HTERT RPE-1 (cell line): ENCODE data around the gene MAP3K6.

Experiments used
- in situ Hi-C: fragments of 300-500 bp; cut with MboI; formaldehyde crosslinking; loops from 4 replicates; pipeline ENCODE4 v1.14.3; 2020; ENCODE audit warnings: low sequenced_read_pairs

Gene MAP3K6

DNA sequence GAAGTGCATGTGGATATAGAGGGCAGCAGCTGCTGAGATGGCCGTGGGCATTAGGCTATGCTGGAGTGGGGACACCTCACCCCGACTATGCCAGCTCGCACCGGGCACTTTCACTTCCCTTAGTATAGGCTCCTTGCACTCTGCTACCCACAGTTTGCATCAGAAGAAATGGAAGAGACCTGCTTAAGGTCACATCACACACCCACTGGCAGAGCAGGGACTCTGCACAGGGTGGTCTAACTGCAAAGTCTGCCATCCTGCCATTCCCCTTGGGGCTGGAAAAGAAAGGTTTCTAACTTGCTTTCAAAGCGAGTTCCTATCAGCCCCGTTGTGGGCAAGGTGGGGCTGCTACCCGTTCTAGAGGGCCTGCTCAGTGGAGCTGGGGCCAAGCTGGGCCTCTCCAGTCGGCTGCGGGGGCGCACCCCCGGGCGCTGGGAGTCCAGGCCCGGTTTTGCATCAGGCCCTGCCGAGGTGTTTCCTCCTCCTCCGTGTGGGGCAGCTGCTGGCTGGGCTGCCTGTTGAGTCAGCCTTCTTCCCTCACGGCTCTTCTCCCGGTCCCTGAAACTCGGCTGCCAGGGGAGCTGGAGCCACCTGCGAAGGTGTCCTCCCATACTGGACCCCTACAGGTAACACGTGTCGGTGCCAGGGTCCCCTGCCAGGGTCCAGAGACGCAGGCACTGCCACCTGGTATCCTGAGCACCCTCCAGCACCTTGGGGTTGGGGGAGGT lies 25.1 kb downstream of the MAP3K6 start, which contains the start of gene SYTL1:
TSS of gene SYTL1 (plus strand) at position 498 of the 728 bp plus-strand sequence. CDS start 3,313 bp downstream, outside the sequence.
- in situ Hi-C loops = no loop called here

DNA sequence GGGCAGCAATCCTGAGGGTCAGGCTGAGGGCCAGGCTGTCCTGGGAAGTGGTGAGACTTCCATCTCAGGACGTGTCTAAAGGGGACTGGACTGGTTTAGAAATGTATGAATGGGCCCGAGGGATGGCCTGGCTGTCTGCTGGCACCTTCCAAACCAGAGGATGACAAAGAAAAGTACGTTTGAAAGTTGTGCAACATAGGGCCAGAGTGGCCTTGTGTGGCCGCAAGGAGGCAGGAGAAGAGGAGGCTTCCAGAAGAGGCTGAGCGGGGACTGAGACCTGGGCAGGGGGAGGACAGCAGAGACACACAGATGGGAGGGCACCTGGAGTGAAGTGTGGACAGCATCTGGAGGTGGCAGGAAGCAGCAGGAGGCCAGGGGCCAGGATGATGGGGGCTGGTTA lies 27.5 kb downstream of the MAP3K6 start:
- in situ Hi-C loops = no loop called here

GRCh38 chr1:27338751-27339150 lies 28.0 kb downstream of the MAP3K6 start:
- in situ Hi-C loops = no loop called here

DNA sequence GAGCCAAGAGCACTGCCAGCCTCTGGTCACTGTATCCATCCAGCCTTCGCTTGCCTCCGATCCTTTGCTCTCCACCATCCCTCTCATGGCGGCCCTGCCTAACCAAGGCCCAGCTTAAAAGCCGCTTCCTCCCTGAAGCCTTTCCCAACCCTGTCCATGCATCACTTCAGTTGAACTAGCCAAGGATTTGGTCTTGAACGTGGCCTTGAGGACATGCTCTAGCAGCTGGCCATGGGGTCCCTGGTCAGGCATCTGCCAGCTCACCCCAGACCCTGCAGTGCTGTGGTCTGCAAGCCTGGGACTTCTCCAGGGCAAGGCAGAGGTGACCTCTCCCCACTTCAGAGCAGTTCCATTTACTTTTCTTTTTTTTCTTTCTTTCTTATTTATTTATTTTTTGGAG lies 30.0 kb downstream of the MAP3K6 start:
- in situ Hi-C loops = no loop called here

- in situ Hi-C loops = no loop called here
Observed at GRCh38 chr1:27335506-27336422, 31.0 kb downstream of the MAP3K6 start.

GRCh38 chr1:27333717-27334279 lies 33.0 kb downstream of the MAP3K6 start:
- in situ Hi-C loops = no loop called here

DNA sequence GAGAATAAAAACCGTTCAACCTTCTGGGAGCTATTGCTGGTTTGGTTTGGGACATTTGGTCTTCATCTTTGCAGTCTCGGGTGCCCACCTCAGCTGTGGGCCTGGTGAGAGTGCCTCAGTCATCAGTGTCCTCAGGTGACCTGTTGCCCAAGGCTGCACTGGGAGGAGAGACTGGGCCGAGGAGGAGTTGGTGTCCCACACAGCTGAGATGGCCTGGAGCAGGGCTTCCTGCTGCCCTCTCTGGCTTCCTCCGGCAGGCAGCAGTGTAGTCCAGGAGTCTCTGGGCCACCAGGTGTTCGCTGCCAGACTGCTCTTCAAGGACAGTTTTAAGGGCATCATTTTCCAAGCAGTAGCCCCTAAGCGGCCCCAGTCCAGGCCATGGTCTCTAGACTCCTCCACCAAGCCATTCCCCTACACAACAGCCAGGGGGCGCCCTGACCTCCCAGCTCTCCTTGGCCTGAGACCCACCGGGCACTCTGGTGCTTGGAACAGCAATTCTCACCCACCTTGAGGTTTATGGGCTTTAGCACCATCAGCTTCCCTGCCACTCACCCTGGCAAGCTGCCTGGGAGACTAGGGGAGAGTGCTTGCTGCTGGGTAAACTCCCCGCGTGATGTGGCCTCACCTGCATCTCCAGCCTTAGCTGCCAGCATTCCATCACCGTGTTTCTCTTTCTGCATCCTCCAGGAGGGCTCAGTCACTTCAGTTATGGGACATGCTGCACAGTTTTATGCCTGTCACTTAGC lies 34.1 kb downstream of the MAP3K6 start:
- in situ Hi-C loops = no loop called here

DNA sequence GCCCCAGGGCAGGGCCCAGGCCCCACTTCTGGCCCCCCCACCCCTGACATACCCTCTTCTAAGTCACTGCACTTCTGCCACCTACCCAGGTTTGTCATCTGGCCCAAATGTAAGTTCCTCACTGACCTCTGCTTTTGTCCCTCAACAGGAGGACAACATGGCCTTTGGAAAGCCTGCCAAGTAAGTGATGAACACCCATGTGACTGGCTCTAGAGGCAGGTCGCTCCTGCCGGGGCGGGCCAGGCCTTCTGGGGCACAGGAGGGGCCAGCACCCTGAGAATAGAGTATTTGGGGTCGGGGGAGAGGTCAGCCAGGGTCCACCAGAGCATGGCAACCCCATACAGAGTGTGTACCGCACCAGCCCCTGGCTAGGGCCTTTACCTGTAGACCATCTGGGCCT lies 34.8 kb downstream of the MAP3K6 start:
- in situ Hi-C loops = no loop called here

DNA sequence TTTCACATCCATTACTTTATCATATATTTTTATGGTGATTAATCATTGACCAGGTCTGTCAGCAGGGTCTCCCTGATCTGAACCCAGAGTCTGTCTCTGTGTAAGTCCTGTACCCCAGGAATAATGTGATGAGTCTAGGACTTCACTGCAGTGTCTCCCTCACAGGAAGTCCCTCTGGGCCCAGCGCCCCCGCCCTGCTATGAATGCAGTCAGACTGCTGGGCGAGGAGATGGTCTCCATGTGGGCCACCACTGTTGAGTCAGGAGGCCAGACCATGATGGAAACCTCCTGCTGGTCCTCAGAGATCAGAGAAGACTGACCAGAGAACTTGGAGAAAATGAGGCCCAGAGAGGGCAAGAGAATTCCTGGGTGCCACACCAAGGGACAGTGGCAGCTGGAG lies 35.3 kb downstream of the MAP3K6 start:
- in situ Hi-C loops = no loop called here

GRCh38 chr1:27330786-27331185 lies 36.0 kb downstream of the MAP3K6 start:
- in situ Hi-C loops = no loop called here

DNA sequence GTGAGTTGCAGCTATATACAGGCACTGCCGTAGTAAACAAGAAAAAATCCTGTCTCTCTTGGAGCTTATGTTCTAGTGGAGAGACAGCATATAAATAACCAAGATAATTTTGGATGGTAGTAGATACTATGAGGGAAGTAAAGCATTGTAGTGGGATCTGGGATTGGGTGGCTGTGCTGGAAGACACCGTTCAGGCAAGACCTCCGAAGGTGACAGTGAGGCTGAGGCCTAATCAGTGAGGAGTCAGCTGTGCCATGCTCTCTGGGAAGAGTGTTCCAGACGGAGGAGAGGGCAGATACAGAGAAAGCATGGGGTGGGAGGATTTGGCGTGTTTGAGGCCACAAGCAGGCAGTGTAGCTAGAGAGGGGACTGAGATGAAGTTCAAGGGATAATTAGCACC lies 38.8 kb downstream of the MAP3K6 start:
- in situ Hi-C loops = no loop called here

GRCh38 chr1:27325286-27325685 lies 41.5 kb downstream of the MAP3K6 start:
- in situ Hi-C loops = no loop called here

DNA sequence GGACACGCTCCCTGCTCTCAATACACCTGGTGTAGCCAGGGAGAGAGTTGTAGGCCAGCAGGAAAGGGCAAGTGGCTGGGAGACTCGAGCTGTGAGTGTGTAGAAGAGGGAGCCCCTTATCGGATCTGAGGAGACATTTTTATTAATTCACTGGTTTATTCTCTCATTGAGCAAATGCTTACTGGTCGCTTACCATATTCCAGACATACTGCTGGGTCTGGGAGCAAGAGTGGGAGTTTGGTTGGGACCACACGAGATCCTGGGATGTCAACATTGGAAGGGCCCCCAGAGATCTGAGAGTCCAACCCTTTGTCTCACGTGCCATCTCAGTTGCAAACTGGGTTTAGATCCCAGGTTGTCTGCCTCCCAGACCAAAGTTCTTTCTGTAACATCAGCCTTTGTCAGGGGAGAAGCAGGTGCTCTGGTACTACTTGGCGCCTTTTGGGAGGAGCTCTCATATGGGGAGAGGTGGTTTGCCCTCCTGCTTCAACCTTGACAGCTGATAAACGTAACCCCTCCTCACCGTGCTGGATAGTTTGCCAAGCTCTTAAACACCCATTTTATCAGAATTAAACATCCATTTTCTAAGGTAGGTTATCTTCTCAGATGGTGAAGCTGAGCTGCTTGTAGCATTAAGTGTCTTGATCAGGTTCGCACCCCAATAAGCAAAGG lies 44.1 kb downstream of the MAP3K6 start:
- in situ Hi-C loops = no loop called here

GRCh38 chr1:27321813-27322568 lies 44.8 kb downstream of the MAP3K6 start, which contains the start of gene TMEM222:
TMEM222 (plus strand) TSS chr1:27322163; CDS start chr1:27322198, 35 bp downstream.
- in situ Hi-C loops = no loop called here

- in situ Hi-C loops = no loop called here
Observed at GRCh38 chr1:27318596-27318995, 48.2 kb downstream of the MAP3K6 start.

- in situ Hi-C loops = no loop called here
Observed at GRCh38 chr1:27318136-27318535, 48.6 kb downstream of the MAP3K6 start.

GRCh38 chr1:27316860-27317259 lies 49.9 kb downstream of the MAP3K6 start:
- in situ Hi-C loops = no loop called here

DNA sequence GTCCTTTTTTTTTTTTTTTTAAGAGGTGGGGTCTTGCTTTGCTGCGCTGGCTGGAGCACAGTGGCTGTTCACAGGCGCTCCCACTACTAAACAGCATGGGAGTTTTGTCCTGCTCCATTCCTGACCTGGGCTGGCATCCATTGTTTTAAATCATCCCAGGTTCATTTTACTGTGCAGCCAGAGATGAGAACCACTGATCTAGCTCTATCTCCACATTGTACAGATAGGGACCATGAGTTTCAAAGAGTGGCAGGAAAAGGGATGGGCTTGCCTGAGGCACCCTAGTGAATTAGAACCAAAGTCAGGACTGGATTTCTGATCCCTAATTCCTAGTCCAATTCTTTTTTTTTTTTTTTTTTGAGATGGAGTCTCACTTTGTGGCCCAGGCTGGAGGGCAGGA lies 52.0 kb downstream of the MAP3K6 start:
- in situ Hi-C loops = no loop called here

GRCh38 chr1:27314169-27314568 lies 52.6 kb downstream of the MAP3K6 start:
- in situ Hi-C loops = no loop called here
